GM19193 (cell line): Measurements from ENCODE around the gene KCNJ12.

ENCODE experiments used
- POLR2A ChIP-seq: IDR thresholded peaks from 4 replicates; pipeline ENCODE4 v1.6.1; 2011; ENCODE audit not compliant: insufficient read depth, insufficient read length; ENCODE audit errors: extremely low read depth

KCNJ12 gene

DNA sequence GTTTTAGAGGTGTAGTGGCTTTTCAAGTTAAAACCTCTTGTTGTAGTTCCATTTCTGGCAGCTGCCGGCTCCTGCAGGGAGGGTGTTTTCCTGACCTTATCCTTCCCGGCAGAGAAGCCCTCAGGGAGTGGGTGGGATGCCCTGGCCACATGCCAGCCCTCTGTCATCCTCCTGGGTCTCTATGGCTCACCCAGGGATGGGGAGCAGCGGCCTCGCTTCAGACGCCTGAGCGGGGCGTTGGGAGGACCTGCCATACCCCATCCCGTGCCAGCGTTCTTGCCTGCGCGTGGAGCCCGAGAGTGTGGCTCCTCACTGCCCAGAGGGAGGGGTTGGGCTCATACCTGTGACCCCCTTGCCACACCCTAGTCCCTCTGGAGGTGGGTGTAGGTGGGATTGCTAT lies 11.9 kb downstream of the KCNJ12 start:
- TF ChIP-seq POLR2A: no peak

DNA sequence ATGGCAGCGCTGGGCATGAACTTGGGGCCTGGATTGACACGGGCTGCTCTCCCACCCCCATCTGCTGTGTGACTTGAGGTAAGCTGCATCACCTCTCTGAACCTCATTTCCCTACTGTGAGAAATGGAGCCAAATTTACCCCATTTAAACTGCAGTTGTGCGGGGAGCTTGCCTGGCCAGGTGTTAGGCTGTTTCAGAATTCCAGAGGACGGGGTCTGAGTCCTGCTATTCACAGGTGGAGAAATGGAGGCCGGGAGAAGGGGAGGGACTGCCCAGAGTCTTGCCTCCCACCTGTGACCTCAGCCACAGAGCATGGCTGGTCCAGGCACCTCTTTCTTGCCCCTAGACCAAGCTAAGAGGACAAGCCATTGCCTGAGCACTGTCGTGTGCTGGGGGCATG lies 12.8 kb downstream of the KCNJ12 start:
- no peak for TF ChIP-seq POLR2A

DNA sequence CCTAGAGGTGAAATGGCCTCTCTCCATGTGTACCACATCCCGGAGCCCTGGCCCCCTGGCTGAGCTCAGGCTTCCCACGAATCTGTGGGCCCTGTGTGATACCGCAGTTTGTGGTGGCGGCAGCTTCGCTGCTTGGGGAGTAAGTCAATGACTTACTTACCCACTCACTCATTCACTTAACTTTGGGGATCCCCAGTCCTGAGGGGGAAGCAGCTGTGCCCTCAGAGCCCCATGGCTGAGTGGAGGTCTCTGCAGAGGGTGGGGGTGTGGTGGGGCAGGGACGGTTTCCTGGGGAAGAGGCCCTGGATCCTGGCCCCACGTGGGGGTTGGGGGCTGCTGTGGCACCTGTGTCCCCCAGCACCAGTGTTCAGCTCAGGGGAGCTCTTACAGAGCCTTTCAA lies 13.2 kb downstream of the KCNJ12 start:
- no peak for TF ChIP-seq POLR2A

DNA sequence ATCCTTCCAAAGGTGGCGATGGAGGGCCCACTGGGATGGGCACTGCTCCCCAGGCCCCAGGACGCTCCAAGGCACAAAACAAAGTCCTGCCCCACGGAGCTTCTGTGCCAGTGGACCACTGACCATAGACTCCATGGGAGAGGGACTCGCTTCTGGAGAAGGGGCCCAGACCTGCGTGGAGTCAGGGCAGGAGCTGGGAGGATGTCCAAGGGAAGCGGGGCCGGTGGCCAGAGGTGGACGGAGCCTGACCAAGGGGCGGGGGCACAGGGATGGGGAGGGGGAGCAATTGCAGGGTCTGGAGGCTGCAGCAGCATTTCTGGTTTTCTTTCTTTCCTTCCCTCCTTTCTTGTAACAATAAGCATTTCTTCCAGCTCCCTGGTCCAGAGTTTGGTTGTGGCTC lies 14.1 kb downstream of the KCNJ12 start:
- no peak for TF ChIP-seq POLR2A

DNA sequence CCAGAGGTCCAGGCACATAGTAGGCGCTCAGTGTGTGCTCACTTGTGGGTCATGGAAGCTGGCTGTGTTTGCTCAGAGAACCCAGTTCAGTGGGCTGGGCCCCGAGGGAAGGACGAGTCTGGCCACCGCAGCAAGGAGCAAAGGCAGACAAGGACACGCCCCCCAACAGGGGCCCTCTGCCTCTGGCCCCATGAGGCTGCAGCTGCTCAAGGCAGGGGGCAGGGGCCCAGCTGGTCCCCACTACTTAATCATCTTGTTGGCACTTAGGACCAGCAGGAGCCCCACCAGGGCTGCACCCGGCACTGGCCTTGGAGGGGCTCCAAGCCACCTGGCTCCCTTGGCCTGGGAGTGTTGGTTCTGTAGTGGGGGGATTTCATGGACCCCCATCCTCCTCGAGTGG lies 16.1 kb downstream of the KCNJ12 start:
- no peak for TF ChIP-seq POLR2A

DNA sequence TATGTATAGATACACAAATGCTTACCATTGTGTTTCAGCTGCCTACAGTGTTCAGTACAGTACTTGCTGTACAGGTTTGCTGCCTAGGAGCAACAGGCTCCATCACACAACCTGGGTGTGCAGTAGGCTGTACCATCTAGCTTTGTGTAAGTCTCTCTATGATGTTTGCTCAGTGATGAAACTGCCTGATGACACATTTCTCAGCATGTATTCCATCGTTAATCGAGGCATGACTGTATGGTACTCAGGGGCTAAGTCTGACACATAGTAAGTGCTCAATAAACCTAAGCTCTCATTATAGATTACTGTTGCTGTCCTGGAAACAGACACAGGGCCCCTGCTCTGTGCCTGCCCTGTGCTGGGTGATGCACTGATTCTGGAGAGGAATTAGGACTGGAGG lies 18.1 kb downstream of the KCNJ12 start:
- TF ChIP-seq POLR2A: no peak

DNA sequence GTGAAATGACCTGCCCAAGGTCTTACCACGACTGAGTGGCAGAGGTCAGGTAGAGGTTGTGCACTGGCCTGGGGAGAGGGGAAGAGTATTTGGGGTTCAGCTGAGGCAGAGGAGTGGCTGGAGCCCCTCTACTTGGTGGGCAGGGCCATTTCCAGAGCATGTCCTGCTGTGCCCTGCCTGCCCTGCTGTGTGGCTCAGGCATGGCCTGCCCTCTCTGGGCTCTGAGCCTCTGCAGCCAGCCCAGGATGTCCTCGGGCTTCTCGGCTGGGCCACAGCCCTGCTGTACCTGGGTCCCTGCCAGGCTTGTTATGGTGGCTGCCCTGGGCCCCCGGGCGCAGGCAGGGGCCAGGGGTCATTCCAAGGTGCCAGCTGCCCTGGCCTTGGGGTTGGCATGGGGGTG lies 19.6 kb downstream of the KCNJ12 start:
- no peak for TF ChIP-seq POLR2A

DNA sequence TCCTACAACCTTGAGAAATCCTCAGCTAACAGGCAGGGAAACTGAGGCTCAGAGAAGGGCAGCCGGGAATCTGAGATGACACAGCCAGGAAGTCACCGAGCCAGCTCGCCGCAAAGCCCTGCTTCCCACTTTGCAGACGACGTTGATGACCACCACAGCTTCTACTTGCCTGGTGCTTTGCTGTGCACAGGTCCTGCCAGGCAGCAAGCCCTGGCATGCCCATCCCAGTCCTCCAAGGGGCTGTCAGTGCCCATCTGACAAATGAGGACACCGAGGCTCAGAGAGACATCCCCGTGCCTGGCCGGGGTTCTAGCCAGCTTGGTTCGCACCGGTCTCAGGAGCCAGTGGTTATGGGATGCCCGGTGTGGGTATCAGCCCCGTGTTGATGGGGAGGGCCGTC lies 20.1 kb downstream of the KCNJ12 start:
- TF ChIP-seq POLR2A: no peak

DNA sequence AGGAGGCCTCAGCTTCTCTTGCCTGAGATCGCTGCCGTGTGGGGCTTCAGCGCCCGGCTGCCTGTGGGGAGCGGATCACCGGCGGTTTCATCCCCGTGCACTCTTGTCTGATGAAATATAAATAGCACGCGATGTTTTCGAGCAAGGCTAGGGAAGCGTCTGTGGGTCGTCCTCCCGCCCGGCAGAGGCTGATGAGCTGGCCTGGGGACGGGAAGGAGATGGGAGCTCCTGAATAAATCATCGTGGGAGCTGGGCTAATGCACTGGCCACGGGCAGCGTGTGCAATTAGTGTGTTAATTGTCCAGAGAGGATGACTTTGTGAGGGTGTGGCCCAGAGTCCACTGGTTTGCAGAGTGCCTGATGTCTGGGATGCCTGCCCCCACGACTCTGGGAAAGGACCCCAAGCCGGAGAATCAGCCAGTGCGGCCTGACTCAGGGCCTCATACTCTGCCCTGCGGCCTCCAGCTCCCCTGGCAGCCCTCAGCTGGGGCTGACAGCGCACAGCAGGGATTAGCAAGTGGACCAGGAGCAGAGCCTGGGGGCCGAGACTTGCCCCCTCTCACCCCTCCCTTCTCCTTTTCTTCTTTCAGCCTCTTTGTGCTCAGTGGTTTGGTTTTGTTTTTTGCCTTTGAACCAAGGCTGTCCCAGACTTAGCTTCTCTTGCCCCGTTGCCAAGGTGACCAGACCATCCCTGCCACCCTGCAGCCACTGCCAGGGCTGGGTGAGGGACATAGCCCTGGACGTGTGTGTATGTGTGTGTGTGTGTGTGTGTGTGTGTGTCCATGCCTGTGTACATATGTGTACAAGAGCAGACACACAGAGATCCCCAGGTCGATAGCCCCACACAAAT lies 21.4 kb downstream of the KCNJ12 start:
- no peak for TF ChIP-seq POLR2A

DNA sequence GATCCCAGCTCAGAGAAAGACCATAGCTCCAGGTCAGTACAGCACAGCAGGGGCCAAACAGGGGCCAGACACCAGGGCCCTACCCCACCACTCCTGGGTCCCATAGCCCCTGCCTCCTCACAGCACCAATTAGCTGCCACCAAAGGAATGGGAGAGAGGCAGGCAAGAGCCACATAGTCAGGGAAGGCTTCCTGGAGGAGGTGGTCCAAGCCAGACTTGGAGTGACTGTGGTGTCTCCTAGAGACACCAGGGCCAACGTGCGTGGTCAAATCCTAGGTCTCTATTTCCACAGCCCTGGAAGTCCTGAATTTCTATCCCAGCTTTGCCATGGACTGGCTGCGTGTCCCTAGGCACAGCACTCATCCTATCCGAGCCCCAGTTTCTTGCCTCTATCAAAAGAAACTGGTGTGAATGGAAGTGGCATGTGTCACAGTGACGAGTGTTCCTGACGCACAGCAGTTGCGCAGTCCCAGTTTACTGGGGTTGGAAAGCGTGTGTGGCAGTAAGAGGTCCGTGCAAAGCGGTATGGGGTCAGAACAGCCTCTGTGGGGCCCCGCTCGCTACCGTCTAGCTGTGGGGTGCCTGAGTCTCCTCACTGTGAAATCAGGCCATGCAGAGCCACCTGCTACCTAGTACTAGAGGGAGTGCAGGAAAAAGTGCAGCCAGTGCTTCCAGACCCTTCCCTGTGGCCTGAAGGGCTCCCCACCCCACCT lies 23.5 kb downstream of the KCNJ12 start:
- no peak for TF ChIP-seq POLR2A

DNA sequence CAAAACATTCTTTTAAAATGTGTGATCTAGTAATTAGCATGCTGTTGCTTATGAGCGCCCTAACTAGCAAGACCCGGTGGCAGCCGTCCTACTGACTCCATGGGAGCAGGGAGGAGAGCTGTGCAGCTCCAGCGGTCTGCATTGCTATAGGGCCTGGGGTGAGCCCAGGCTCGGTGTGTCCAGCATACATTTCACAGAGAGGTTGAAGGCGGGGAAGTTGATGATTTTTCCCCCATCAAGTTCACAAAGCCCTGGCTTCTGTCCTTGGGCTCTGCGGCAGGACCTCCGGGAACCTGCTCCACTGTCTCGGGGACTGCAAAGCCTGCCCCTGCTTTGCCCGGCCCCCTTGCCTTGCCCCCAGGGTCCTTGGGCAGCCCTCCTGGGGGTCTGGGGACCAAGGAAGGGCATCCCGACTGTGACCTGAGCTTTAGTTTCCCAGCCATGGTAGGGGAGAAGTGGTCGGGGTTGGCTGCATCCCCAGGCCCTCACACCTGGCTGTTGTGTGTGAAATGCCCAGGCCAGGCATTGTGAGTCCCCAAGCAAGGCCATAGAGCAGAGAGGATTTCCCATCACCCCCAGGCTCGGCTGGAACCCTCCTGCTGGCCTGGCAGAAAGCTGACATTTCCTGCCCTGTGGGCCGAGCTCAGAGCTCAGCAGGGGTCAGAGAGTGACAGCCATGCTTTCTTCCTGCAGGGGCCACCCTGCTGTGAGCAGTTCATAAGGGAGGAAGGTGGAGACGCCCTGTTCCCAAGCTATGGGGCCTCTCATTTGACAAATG lies 24.8 kb downstream of the KCNJ12 start:
- TF ChIP-seq POLR2A: no peak

DNA sequence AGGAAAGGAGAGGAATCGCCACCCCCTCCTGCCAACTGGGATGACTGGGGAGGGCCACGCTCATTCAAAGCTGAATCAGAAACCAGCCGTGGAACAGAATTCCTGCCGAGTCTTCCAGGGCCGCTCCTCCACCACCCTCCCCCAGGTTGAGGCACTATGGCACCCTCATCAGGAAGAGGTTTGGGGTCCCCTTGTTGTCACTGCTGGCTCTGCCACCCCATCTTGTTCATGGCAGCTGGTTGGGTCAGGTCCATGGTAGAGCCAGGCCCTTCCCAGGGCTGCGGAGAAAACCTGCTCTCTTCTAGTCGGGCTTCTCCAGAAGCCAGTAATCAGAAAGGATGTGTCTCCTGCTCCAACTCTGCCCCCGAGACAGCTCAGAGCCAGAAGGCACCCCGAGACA lies 41.8 kb downstream of the KCNJ12 start:
- TF ChIP-seq POLR2A: no peak

DNA sequence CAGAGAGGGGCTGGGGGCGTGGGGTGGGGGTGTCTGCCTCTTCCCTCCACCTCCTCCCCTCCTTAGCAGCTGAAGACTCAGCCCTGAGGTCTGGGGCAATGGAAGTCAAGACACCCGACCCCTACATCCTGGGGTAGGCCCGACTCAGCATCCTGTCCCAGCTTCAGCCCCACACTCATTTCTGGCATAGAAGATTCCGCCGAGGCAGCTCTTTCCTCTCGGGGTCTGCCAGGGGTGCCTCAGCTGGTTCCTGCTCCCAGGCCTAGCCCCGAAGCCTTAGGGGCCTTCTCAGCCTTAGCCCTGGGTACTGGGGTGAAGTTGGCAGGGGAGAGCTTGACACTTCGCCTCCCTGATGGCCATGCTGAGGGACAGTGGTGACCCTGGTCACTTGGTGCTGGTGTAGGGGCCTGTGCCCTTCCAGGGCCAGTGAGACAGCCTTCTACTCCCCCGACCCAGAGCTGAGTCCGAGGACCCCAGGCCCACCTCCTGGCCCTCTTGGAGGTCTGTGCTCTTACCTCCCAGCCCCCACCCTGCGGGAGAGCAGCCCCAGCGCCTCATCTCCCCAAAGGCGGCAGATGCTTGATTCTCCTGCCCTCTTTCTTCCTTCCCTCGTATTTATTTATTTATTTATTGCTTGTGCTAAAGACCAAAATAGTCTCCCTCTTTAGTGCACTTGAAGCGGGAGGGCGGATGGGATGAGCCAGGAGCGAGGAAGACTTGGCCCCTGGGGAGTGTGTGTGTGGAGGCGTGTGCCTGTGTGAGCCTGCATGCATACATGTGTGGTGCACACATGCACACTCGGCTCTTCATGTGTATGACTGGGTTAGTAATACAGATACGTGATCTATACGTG lies 42.5 kb downstream of the KCNJ12 start:
- no peak for TF ChIP-seq POLR2A
